Fibroblast of lung (primary cell): ENCODE data around the gene THBS4. TPM values are rescaled to one million over a fixed set of nuclear protein-coding genes. Genes with fewer than 3 reads are reported as not detected.

ENCODE experiments used
- DNase-seq, 2 donors: peaks; one replicate each; pipeline versions ENCODE4 v3.0.0 to v3.0.0-alpha.2; 2010; ENCODE audit warnings: low read depth in 2 of 2
- H2AFZ ChIP-seq: 2 replicates; pipeline ENCODE4 v1.5.1; 2012; ENCODE audit warnings: low read length, control low read depth, inconsistent platforms
- H3K27ac ChIP-seq: 2 replicates; pipeline ENCODE4 v1.5.1; 2011; ENCODE audit warnings: low read length, control low read depth; ENCODE audit not compliant: insufficient read depth
- H3K27me3 ChIP-seq: 2 replicates; pipeline ENCODE4 v1.5.1; 2011; ENCODE audit warnings: mild to moderate bottlenecking, low read length; ENCODE audit not compliant: control insufficient read depth, insufficient read depth
- H3K36me3 ChIP-seq: 2 replicates; pipeline ENCODE4 v1.5.1; 2011; ENCODE audit warnings: low read length; ENCODE audit not compliant: control insufficient read depth, insufficient read depth
- H3K4me1 ChIP-seq: 2 replicates; pipeline ENCODE4 v1.5.1; 2011; ENCODE audit warnings: low read length; ENCODE audit not compliant: control insufficient read depth, insufficient read depth; ENCODE audit errors: extremely low read depth
- H3K4me2 ChIP-seq: 2 replicates; pipeline ENCODE4 v1.5.1; 2011; ENCODE audit warnings: low read length, control low read depth; ENCODE audit not compliant: insufficient read depth; ENCODE audit errors: extremely low read depth
- H3K4me3 ChIP-seq, 4 experiments: fragments of 200-600 bp in 1 of 4; sonication (generic) in 1 of 4; replicated peaks in 1 of 4; 2 replicates each; pipeline ENCODE4 v1.5.1; 2011 to 2016; ENCODE audit warnings: low read length in 4 of 4, low read depth in 3 of 4, mild to moderate bottlenecking in 3 of 4, control low read depth in 2 of 4, inconsistent platforms in 1 of 4, mixed read lengths in 1 of 4; ENCODE audit not compliant: insufficient read depth in 1 of 4; ENCODE audit errors: control extremely low read depth in 1 of 4
- H3K79me2 ChIP-seq: 2 replicates; pipeline ENCODE4 v1.5.1; 2012; ENCODE audit warnings: mild to moderate bottlenecking, low read length, inconsistent platforms; ENCODE audit not compliant: control insufficient read depth, insufficient read depth
- H3K9ac ChIP-seq: 2 replicates; pipeline ENCODE4 v1.5.1; 2011; ENCODE audit warnings: mild to moderate bottlenecking, low read length, control low read depth; ENCODE audit not compliant: insufficient read depth
- H3K9me3 ChIP-seq: 2 replicates; pipeline ENCODE4 v1.5.1; 2012; ENCODE audit warnings: low read depth, low read length; ENCODE audit not compliant: control insufficient read depth, insufficient read depth
- H4K20me1 ChIP-seq: 2 replicates; pipeline ENCODE4 v1.5.1; 2011; ENCODE audit warnings: low read length; ENCODE audit not compliant: control insufficient read depth, insufficient read depth; ENCODE audit errors: extremely low read depth
- CTCF ChIP-seq, 2 donors: IDR thresholded peaks in 1 of 2; conservative IDR thresholded peaks in 1 of 2; 1 replicate in 1 of 2; 2 replicates in 1 of 2; pipeline ENCODE4 v1.5.1; 2011 to 2012; ENCODE audit warnings: low read length in 2 of 2, control low read depth in 1 of 2, inconsistent platforms in 1 of 2, low read depth in 1 of 2, mild to moderate bottlenecking in 1 of 2
- EZH2 ChIP-seq: IDR thresholded peaks from 2 replicates; pipeline ENCODE4 v1.5.1; 2012; ENCODE audit warnings: low read length, control low read depth, mild to moderate bottlenecking; ENCODE audit errors: missing control alignments
- polyA plus RNA-seq, 2 donors: library from polyadenylated mRNA; depleted of rRNA in 1 of 2; stranded (reverse) in 1 of 2; unstranded in 1 of 2; fragments of >200 nt; gene quantifications; 2 replicates each; pipeline ENCODE4 v1.2.1, GENCODE V29; 2011 to 2012; ENCODE audit warnings: missing spikeins in 1 of 2
- total RNA-seq: library from RNA; depleted of rRNA; stranded (reverse); fragments of >200 nt; gene quantifications from 2 replicates; pipeline ENCODE4 v1.2.1, GENCODE V29; 2014

Gene THBS4
- total and polyA plus RNA-seq, 2 donors (not counting 1 experiment from before 2014, with no cell fraction given) = 0.11 to 1.5 TPM

DNA sequence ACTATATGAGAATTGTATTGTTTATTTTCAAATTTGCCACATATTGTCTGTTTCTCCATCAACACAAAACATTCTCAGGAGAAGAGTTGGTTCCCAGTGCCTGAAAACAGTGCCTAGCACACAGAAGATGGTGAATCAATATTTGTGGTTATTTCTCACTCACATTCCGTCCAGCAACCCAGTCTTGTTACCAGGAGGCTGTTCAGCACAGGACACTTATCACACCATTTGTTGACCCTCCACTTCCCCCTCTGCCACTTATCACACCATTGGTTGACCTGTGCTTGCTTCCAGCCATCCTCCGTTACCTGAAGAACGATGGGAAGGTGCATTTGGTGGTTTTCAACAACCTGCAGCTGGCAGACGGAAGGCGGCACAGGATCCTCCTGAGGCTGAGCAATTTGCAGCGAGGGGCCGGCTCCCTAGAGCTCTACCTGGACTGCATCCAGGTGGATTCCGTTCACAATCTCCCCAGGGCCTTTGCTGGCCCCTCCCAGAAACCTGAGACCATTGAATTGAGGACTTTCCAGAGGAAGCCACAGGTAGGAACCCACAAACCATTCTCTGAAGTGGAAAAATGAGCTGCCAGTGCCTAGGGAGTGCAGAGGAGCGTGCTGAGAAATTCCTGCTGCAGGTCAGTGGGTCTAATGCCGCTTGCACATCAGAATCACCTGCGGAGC lies 20.5 kb downstream of the THBS4 start:
- TF ChIP-seq CTCF (conservative IDR thresholded peaks at IDR 0.05 in 1 of 2, IDR thresholded peaks at IDR 0.05 in 1 of 2; ENCODE audit: low read depth in 1 of 2, low read length in 2 of 2) = no peak
- no peak for TF ChIP-seq EZH2
- H3K36me3 ChIP-seq = no peaks in the 10 kb centered on the region
- no peaks in the 10 kb centered on the region for H3K79me2 ChIP-seq
- no peaks in the 10 kb centered on the region for H3K27me3 ChIP-seq
- no peak overlapping the region for H2AFZ ChIP-seq
- H4K20me1 ChIP-seq = no peaks in the 10 kb centered on the region
- no peak for DNase-seq
- no peaks in the 10 kb centered on the region for H3K9me3 ChIP-seq
- H3K27ac ChIP-seq = no peak overlapping the region
- no peak overlapping the region for H3K4me3 ChIP-seq
- no peak overlapping the region for H3K9ac ChIP-seq
- H3K4me1 ChIP-seq = no peaks in the 10 kb centered on the region
- H3K4me2 ChIP-seq = no peak overlapping the region

DNA sequence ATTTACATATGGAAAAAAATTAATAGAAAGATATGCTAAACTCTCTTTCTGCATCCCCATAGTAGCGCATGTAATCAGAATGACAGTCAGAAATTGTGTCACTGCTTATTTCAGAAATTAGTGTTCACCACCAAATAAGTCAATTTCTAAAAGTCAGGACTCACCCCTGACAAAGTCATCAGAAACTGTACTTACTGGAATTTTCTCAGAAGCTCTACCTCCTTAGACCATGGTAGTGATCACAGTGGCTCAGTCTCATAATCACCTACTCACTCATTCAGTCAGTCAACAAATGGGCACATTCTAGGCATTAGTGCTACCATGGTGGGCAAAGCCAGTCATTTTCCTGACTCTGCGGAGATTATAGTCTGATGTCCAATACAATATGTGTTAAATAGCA lies 22.0 kb downstream of the THBS4 start:
- Histone ChIP-seq H3K36me3 (no peaks in the 10 kb centered on the region), H3K9me3 (no peaks in the 10 kb centered on the region), H3K27ac (no peak overlapping the region), H2AFZ (no peak overlapping the region), H3K27me3 (no peaks in the 10 kb centered on the region), H3K79me2 (no peaks in the 10 kb centered on the region), H3K4me2 (no peak overlapping the region), H3K9ac (no peak overlapping the region), H3K4me1 (no peaks in the 10 kb centered on the region), H3K4me3 (no peak overlapping the region), H4K20me1 (no peaks in the 10 kb centered on the region)
- TF ChIP-seq EZH2 = no peak
- no peak for TF ChIP-seq CTCF (conservative IDR thresholded peaks at IDR 0.05 in 1 of 2, IDR thresholded peaks at IDR 0.05 in 1 of 2; ENCODE audit: low read depth in 1 of 2, low read length in 2 of 2)
- DNase-seq = no peak

DNA sequence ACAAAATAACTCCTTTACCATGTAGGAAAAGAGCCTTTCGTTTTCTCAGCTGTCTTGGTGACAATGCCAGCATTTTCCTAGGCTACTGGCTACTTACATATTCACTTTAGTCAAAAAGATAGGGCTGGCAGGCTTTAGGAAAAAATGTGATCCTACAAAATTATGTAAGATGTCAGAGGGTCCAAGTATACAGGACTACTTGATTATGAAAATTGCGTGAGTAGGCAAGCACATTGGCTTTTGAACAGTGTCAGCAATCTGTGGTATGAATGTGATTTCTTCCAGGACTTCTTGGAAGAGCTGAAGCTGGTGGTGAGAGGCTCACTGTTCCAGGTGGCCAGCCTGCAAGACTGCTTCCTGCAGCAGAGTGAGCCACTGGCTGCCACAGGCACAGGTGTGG lies 22.8 kb downstream of the THBS4 start:
- Histone ChIP-seq H2AFZ (no peak overlapping the region), H3K4me2 (no peak overlapping the region), H3K27me3 (no peaks in the 10 kb centered on the region), H3K4me1 (no peaks in the 10 kb centered on the region), H3K9ac (no peak overlapping the region), H3K4me3 (no peak overlapping the region), H3K36me3 (no peaks in the 10 kb centered on the region), H3K79me2 (no peaks in the 10 kb centered on the region), H4K20me1 (no peaks in the 10 kb centered on the region), H3K9me3 (no peaks in the 10 kb centered on the region), H3K27ac (no peak overlapping the region)
- DNase-seq = no peak
- TF ChIP-seq CTCF (conservative IDR thresholded peaks at IDR 0.05 in 1 of 2, IDR thresholded peaks at IDR 0.05 in 1 of 2; ENCODE audit: low read depth in 1 of 2, low read length in 2 of 2) = no peak
- no peak for TF ChIP-seq EZH2
